Glomerular endothelial cell (primary cell): ENCODE data around the gene HSPG2. TPM values are rescaled to one million over a fixed set of nuclear protein-coding genes. Genes with fewer than 3 reads are reported as not detected.
"Not testable (repeated sequence)": the region's sequence is repeated elsewhere in the genome, so short reads cannot be mapped to it uniquely, and the experiment has no call there.

ENCODE experiments used
- DNase-seq: peaks from one replicate; pipeline ENCODE4 v3.0.0-alpha.2; 2011; ENCODE audit warnings: low read depth, low spot score; ENCODE audit errors: extremely low read depth
- total RNA-seq: library from RNA; depleted of rRNA; stranded (reverse); fragments of >200 nt; gene quantifications from 2 replicates; pipeline ENCODE4 v1.2.3, GENCODE V29; 2015

HSPG2 gene
- total RNA-seq, 1 donor from 2014 or later: 3,652 TPM

DNA sequence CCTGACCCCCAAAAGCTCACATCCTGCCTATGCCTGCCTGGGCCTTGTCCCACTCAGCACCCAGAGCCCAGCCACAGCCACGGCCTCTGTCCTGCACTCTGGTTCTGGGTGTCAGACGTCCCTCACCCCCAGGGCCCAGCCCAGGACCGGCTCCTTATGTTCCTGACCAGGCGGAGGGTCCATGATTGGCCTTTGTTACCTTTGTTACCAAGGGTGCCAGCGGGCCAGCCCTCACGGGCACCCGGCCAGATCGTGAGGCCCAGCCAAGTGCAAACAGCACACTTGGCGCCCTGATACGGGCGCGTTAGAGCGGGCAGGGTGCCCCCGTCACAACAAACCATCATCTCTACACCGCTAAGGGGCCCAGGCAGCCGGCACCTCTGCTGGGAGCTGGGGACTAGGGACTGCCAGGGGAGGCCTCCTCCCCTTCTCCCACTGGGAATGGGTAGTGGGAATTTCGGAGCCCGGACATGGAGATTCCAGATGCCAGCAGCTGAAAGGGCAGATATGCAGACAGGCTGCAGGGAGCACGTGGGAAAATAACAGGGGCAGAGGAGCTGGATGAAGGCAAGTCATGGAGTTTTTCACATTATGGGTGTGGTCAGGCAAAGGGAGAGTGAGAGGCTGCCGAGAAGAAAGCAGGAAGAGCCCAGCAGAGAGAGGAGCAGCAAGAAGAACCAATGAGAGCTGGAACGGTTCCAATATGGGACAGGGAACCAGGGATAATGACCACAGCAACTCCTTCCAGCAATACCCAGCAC, 22.1 kb downstream of the HSPG2 start:
- DNase-seq: no peak

DNA sequence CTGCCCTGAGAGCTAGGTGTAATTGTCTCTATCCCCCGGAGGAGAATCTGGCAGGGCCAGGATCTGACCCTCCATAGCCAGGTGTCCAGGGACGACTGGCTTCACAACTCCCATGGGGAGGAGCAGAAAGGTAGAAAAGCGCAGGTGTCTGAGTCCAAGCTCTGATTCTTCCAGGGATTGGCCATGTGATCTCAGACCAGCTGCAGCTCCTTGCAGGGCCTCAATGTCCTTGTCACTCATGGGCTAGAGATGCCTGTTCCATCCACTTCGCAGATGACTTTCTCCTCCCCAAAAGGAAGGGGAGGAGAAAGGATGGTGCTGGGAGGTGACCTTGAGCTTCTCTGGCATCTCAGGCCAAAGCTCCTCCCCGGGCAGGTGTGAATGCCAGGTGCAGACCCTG, 22.7 kb downstream of the HSPG2 start:
- DNase-seq: no peak

DNA sequence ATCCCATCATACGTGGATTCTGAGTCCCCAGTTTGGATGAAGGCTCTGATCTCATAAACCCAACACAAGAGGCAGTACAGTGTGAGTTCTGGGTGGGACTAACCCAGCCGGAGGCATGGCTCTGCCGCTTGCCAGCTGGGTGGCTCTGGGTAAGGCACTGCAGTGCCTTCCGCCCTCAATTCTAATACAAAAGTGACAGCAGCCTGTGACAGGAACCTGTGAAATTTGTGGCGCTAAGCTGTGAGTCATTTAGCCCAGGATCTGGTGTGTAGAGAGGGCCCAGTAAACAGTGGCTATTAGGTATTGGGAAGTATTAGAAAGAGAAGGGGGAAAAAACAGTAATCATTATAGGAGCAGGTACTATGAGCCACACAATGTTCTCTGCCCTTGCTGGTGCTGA, 23.3 kb downstream of the HSPG2 start:
- no peak for DNase-seq

DNA sequence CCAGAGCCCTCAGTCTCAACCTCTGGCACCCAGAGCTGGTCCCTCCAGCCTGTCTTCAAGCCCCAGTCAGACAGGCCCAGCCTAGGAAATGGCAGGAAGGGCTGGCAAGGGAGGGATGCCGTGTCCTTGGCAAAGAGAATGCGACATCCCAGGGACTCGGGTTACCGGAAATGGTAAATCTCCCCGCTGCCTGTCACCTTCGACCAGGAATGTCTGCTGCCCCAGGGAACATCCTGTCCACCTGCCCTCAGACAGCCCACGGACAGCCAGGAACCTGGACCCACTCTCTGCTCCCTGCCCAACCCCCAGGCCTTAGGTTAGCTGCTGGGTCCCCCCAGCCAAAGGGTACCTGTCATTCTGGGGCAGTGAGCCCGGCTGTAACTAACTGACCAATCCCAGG, 23.9 kb downstream of the HSPG2 start:
- no peak for DNase-seq

DNA sequence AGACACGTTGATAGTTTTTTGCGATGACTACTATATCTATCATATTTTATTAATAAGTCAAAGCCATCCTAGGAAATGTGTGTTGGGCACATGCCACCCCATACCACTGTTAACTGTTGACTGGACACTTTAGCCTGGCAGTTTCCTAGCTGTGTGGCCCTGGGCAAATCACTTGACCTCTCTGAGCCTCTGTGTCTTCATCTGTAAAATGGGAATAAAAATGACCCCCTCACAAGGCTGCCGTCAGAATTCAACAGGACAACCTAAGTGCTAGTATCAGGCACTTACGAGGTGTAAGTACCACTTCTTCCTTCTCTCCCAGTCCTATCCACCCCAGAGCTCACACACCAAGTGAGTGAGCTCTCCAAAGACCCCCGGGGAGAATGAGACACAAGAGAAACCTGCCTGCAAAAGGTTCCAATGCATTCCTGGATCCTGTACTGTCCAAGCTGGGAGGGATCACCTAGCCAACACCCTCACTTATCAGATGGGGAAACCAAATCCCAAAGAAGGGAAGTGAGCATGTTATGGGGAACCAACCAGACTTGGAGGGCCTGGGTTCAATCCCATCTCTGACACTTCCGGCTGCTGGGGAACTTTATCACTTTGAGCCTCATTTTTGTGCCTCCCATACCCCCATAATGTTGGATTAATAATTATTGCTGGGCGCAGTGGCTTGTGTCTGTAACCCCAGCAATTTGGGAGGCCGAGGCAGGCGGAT, 24.9 kb downstream of the HSPG2 start:
- no peak for DNase-seq

DNA sequence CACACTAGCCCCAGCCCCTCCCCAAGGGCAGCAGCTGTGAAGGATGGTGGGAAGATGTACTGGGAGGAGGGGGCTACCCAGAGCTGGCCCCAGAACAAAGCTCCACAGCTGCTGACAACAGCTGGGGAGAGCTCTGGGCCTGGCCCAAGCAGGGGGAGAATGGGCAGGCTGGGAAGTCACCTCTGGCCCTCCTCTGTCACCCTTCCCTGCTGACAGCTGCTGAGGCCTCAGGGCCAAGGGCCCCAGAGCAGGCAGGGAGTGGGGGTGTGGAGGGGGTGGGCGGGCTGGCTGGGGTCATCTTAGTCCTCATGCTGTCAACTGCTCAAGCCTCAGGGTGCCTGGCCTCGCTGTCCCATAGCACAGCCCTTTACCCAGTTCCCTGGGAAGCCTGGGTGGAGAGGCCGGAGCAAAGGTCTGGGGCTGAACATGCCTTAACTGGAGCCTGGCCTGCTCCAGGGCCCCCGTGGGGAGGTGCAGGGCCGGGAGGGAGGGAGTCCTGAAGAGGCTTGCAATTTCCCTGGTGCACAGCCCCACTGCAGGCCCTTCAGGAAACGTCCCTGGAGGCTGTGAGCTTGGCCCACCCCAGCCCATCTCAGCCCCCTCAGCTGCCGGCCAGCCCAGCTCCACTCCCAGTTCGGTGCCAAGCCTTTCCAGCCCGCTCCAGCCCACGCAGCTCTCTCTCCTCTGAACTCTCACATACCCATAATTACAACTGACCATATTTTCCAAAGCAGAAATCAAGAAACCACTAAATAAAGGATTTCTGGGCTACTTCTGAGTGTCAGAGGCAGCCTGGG, 25.7 kb downstream of the HSPG2 start:
- no peak for DNase-seq

DNA sequence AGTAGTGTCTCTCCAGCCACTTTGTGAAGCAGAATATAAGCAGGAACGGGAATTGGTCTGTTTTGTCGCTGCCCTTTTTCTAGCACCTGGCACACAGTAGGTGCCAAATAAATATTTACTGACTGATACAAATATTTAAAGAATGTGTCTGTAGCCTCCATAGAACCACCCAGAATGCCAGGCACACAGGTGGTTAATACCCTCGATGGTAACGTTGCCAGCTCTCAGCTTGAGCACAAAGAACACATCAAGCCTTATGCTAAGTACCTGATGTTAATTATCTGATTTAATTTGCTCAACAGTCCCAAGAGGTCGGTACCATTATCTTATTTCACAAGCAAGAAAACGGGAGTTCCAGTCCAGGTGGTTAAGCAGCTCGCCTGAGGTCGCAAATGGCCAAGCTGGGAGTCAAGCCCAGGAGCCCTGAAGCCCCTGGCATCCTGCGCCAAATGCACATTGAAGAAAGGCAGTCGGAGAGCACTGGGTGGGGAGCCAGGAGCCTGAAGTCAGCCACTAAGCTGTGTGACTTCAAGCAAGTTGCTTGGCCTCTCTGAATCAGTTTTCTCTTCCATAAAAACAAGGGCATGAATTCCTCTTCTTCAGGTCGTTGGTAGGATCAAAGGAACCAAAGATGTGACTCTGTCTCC, 26.4 kb downstream of the HSPG2 start:
- no peak for DNase-seq

DNA sequence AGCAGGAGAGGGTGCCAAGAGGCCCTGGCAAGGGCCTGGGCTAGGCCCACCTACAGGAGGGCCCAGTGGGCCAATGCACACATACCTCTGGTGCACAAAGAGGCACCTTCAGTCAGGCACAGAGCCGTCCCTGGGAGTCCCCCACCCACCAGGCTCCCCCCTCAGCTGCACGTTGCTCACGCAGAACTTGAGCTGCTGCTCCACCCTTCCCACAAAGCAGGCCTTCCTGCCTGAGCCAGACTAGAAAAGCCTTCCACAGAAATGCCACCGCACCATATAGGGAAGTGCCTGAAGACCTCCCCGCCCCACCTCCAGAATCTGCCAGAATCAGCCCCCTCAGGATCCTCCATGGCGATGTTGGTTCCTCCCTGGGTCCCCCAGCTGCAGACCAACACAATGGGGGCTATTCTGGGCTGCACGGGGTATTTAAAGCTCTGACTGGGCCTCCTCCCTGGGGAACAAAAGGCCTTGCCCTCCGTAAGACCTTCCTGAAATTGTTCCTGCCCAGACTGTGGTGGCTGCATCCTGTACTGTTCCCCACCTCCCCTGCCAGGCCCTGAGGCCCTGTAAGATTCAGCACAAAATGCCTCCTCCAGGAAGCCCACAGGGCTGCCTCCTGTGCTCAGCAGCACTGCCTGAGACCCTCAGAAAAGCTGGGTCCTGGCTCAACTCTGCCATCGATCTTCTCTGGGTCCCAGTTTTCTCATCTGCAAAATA, 27.2 kb downstream of the HSPG2 start:
- DNase-seq: no peak

DNA sequence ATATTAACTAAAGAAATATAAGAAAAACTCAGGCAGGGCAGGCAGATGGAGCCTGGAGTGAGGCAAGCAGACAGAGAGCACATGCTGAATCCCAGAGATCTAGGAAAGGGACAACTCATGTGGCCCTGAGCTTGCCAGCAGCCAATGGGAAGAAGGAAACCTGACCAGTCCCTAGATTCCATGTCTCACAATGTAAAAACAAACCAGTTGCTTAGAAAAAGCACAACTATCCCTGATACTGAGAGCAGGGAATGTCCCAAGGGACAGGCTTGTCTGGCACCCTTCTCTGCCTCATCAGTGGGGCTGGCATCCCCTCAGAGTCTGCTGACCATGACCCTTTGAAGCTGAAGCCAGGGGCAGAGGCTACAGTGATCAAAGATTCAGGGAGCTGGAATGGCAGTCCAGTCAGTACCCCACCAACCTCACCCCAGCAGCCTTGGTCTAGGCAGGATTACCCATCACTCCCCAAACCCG, 27.8 kb downstream of the HSPG2 start:
- DNase-seq: no peak

DNA sequence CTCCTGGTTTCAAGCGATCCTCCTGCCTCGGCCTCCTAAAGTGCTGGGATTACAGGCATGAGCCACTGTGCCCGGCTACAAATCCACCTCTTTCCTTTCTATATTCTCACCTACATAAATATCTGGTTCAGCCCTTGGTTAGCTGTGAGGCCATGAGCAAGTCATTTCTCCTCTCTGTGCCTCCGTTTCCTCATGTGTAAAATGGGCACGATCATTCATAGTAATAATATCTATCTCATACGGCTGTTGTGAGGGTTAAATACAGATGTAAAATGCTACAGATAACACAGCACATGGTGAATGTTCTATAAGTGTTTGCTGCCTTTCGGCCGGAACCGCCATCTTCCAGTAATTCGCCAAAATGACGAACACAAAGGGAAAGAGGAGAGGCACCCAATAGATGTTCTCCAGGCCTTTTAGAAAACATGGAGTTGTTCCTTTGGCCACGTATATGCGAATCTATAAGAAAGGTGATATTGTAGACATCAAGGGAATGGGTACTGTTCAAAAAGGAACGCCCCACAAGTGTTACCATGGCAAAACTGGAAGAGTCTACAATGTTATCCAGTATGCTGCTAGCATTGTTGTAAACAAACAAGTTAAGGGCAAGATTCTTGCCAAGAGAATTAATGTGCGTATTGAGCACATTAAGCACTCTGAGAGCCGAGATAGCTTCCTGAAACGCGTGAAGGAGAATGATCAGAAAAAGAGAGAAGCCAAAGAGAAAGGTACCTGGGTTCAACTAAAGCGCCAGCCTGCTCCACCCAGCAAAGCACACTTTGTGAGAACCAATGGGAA, 29.2 kb downstream of the HSPG2 start:
- not testable (repeated sequence) for DNase-seq

DNA sequence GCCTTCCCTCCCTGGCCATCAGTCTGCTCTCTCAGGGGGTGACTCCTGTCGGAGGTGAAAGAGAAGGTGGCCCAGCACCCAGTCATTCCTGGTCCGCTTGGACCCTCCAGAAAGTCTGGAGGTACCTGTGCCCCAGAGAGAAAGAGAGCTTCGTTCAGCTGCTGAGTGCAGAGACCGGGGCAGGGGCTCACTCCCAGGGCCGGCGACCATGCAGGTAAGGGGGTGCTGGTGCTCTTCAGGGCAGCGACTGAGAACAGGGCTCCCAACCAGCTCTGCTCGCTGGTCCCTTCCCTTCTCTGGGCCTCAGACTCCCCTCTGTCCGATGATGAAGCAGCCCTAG, 30.1 kb downstream of the HSPG2 start:
- DNase-seq: no peak

DNA sequence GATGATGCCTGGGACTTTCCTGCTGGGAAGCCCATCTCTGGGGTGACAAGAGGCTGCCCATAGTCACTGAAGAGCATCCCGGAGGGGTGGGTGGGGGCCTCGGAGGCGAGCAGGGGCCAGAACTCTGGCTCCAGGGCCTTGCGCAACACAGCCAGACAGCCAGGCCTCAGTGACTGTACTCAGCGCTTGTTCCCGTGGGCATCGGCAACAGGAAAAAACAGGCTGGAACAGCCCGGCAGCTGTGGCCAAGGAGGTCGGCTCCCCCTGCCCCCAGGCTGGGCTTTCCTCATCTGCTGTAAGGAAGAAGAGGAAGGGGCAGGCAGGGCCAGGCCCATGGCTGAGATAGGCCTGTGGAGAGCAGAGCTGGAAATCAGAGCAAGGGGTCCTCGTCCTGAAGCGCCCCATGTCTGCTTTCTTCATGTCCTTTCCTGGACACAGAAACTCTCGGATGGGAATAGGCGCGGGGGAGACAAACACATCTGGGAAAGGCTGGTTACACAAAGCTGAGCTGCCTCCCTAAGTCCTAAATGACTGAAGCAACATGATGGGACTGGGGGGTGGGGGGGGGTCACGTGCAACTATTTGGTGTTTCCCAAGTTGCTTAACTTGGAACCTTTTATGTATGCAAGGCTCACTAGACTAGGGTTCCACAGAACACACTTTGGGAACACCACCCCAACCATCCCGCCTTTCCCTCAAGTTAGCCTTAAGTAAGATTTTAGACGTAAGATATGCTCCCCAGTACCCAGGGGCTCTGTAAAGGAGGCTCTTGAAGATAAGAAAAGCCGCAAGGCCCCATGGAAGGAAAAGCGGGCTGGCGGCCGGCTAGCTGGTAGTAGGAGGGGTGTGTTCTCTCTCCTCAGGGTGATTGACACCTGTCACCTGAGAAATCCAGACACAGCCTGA, 30.7 kb downstream of the HSPG2 start:
- DNase-seq: no peak

DNA sequence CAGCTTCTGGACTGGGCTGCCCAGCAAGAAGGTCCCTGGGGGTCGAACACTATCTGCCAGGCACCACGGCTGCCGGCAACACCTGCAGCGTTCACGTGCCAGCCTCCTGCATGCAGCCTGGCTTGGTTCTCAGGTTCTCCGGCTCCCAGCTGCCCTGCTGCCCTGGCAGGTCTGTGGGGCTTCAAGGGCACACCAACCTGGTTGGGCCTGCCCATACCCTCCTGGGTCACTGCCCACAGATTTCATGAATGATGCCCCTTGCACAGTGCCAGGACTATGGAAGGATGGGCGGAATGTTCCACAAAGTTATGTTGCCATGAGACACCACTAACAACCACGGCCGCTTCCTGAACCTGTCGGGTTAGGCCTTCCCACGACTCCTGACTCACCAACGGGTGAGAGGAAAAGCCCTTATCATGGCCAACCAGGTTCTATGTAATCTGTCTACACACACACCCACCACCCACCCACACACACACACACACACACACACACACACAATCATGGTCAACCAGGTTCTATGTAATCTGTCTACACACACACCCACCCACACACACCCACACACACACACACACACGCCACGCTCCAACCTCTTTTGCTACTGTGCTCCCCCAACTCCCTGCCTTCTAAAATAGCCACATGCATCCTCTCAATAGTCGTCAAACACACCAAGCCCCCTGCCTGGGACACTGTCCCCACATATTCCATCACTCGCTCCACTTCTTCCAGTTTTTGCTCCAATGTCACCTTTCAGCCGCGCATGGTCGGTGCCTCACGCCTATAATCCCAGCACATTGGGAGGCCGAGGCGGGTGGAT, 32.2 kb downstream of the HSPG2 start:
- DNase-seq: peak; percentile 96

DNA sequence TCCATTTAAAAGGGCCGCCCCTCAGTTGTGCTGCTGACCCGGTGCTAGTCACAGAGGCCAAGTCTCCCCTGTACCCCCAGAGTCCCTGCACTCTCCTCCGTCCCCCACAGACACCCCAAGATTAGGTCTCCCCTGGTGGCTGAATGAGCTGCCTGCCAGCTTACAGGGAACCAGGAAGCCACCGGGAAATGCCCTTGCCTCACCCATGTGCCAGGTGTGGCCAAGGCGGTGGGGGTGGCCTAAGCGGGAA, 32.7 kb downstream of the HSPG2 start:
- DNase-seq: no peak

DNA sequence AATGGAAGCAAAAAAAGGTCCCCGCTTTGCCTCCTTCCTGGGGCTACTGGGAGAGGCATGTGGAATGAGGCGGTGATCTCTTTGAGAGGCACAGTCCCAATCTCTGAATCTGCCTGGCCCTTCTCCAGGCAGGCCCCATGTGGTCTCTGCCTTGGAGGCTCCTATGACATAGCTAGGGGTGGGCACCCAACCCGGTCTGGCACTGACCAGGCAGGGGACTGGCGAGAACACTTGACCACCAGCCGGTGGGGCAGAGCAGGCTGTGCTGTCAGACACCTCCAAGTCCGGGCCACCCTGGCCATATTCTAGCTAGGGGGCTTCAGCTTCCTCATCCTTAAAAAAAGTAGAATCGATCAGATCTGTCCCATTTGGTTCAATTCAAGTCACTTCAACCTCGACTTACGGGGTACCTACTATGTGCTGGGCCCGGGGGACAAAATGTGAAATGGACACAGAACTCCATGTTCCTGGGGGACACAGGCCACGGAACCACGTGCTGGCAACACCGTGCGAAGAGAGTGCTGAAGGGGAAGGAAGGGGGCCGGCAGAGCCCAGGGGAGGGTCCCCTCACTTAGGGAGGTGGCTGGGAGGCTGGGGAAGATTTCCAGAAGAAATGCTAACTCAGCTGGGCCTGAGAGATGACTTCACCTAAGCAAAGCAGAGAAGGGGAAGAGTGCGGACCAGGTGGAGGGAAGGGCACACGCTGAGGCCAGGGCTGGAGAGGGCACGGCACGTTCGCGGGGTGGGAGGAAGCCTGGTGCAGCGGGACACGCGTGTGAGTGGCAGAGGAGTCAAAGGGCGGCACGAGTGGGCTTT, 33.3 kb downstream of the HSPG2 start:
- no peak for DNase-seq

DNA sequence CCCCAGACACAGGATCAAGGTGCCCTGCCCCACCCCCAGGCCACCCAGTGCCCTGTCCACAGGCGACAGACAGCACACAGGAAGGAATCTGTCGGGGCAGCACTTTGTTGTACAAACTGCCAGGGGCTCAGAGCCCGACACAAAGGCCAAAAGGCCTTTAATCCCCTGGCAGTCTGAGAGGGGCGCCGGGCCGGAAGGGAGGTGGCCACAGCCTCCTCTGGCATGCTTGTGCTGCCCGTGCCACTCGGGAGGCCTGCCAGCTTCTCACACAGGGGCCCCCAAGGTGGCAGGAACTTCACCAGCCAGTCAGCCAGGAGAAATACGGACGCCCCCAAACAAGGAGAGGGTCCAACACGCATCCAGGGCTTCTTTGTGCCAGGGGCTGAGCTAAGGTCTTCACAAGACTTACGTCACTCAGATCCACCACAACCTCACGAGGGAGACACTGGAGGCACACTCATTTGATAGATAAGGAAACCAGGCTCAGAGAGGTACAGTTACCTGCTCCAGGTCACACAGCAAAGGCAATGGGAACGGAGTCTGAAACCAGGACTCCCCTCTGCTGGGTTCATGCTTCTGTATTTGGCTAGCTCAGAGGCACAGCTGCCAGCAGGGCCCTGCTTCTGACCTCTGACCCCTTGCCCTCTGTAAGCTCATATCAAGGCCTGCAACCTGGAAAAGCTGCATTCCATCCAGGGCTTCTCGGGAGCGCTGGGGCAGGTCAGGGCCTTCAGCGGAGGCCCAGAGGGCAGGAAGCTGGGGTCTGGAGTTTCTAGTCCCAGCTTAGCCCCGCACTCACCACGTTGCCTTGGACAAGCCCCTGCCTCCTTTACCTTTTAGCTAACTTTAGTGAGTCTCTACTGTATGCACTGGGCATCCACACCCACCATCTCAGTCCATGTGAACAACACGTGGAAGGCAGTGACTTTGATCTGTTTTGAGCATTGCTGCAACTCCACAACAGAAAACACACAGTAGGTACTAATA, 34.8 kb downstream of the HSPG2 start:
- DNase-seq: no peak
